Tibial nerve (tissue), 4 donors: ENCODE results near the gene TAF4B.

ENCODE experiments used
- CTCF ChIP-seq, 5 experiments: fragments of 200-600 bp in 3 of 5; fragments of 450-650 bp in 2 of 5; sonication (generic) in 3 of 5; IDR thresholded peaks; one replicate each; pipeline ENCODE4 v1.5.1; 2016 to 2019; ENCODE audit warnings: antibody characterized with exemption in 5 of 5, mild to moderate bottlenecking in 3 of 5, moderate library complexity in 2 of 5
- EP300 ChIP-seq, 2 donors: sonication (generic); formaldehyde crosslinking; IDR thresholded peaks; one replicate each; pipeline ENCODE4 v1.6.1; 2017; ENCODE audit warnings: antibody characterized with exemption in 2 of 2, mild to moderate bottlenecking in 1 of 2
- POLR2A ChIP-seq, 2 donors: fragments of 450-650 bp; IDR thresholded peaks; one replicate each; pipeline ENCODE4 v1.6.1; 2017; ENCODE audit warnings: antibody characterized with exemption in 2 of 2, mild to moderate bottlenecking in 2 of 2, moderate library complexity in 2 of 2

DNA sequence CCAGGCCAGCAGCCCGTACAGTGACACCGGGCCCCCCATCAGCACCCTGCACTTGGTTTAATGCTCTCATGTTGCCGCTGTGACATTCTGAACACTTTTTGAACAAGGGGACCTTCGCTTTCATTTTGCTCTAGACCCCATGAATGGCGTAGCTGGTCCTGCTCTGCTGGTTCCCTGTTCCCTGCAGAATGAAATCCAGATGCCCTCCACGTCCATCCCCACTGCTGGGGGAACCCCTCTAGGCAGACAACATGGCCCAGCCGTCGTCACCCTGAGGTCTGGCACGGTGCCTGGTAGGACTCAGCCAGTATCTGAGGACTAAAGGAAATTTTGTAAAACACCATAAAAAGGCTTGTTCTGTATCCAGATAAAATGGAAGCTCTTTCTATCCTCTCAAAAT is 193.5 kb downstream of the TAF4B start:
- TF ChIP-seq CTCF (IDR thresholded peaks at IDR 0.05) (no peak), POLR2A (IDR thresholded peaks at IDR 0.05) (no peak), EP300 (IDR thresholded peaks at IDR 0.05) (no peak)
